B cell (primary cell): ENCODE results near the gene YWHAG. TPM values are rescaled to one million over a fixed set of nuclear protein-coding genes. Genes with fewer than 3 reads are reported as not detected.

Experiments used
- ATAC-seq: fragments of 200-7000 bp; cut with Tn5 transposase; one replicate; pipeline ENCODE4 v1.10.0; 2021; ENCODE audit warnings: low read depth, mild to moderate bottlenecking, moderate number of reproducible peaks, moderate library complexity
- CTCF ChIA-PET: fragments of 350-600 bp; sonication (Branson Sonifier 250); formaldehyde crosslinking; loops from one replicate; lab custom pipeline; 2021; ENCODE audit warnings: antibody characterized with exemption, inconsistent platforms; lab: Charles Lee
- POLR2A ChIA-PET: fragments of 350-600 bp; sonication (Branson Sonifier 250); formaldehyde crosslinking; loops from one replicate; lab custom pipeline; 2021; ENCODE audit warnings: antibody characterized with exemption; lab: Charles Lee
- DNase-seq: peaks from one replicate; pipeline ENCODE4 v3.0.0; 2013
- H2AFZ ChIP-seq: 2 replicates; pipeline ENCODE4 v1.6.1; 2012; ENCODE audit warnings: mild to moderate bottlenecking, low read depth, low read length; ENCODE audit not compliant: insufficient read depth, poor library complexity, severe bottlenecking
- H3K27ac ChIP-seq, 2 donors: 1 replicate in 1 of 2; 2 replicates in 1 of 2; pipeline ENCODE4 v1.5.1; 2012 to 2013; ENCODE audit warnings: low read length in 2 of 2, mild to moderate bottlenecking in 2 of 2, moderate library complexity in 1 of 2
- H3K27me3 ChIP-seq, 4 experiments: fragments of 200-600 bp in 1 of 4; sonication (generic) in 1 of 4; replicated peaks in 1 of 4; 1 replicate in 2 of 4; 2 replicates in 2 of 4; pipeline versions ENCODE4 v1.6.1 to v1.7.0; 2013 to 2016; ENCODE audit warnings: low read length in 3 of 4, mild to moderate bottlenecking in 2 of 4, mixed read lengths in 1 of 4, moderate library complexity in 1 of 4; ENCODE audit not compliant: insufficient read depth in 4 of 4, control insufficient read depth in 3 of 4; ENCODE audit errors: control extremely low read depth in 1 of 4
- H3K36me3 ChIP-seq, 2 experiments: replicated peaks in 1 of 2; 1 replicate in 1 of 2; 2 replicates in 1 of 2; pipeline versions ENCODE4 v1.6.1 to v1.7.1; 2013; ENCODE audit warnings: low read length in 1 of 2; ENCODE audit not compliant: insufficient read depth in 2 of 2, control insufficient read depth in 1 of 2; ENCODE audit errors: control extremely low read depth in 1 of 2, extremely low read depth in 1 of 2
- H3K4me1 ChIP-seq, 2 donors: fragments of 200-600 bp in 1 of 2; sonication (generic) in 1 of 2; 1 replicate in 1 of 2; 2 replicates in 1 of 2; pipeline versions ENCODE4 v1.5.1 to v1.6.1; 2013 to 2017; ENCODE audit warnings: low read length in 2 of 2; ENCODE audit not compliant: control insufficient read depth in 2 of 2, insufficient read depth in 2 of 2
- H3K4me2 ChIP-seq: replicated peaks from 2 replicates; pipeline ENCODE3; 2012; ENCODE audit warnings: mild to moderate bottlenecking, low read depth, low read length; ENCODE audit not compliant: poor library complexity, severe bottlenecking
- H3K4me3 ChIP-seq, 5 experiments: fragments of 200-600 bp in 1 of 5; sonication (generic) in 1 of 5; 1 replicate in 3 of 5; 2 replicates in 2 of 5; pipeline versions ENCODE4 v1.5.1 to v1.7.0; 2011 to 2016; ENCODE audit warnings: low read length in 4 of 5, mild to moderate bottlenecking in 4 of 5, low read depth in 2 of 5, control low read depth in 1 of 5, moderate library complexity in 1 of 5; ENCODE audit not compliant: insufficient read depth in 1 of 5; ENCODE audit errors: control extremely low read depth in 1 of 5, extremely low read depth in 1 of 5
- H3K79me2 ChIP-seq: fragments of 200-600 bp; sonication (generic); one replicate; pipeline ENCODE4 v1.6.0; 2016; ENCODE audit warnings: low read length; ENCODE audit not compliant: control insufficient read depth, insufficient read depth
- H3K9ac ChIP-seq: fragments of 200-600 bp; sonication (generic); 2 replicates; pipeline ENCODE4 v1.6.1; 2017; ENCODE audit warnings: mild to moderate bottlenecking, low read length, moderate library complexity
- H3K9me3 ChIP-seq, 3 donors: one replicate each; pipeline versions ENCODE4 v1.6.1 to v1.7.1; 2013; ENCODE audit warnings: low read length in 2 of 3; ENCODE audit not compliant: control insufficient read depth in 2 of 3, insufficient read depth in 1 of 3; ENCODE audit errors: control extremely low read depth in 1 of 3
- H4K20me1 ChIP-seq: 2 replicates; pipeline ENCODE4 v1.6.0; 2012; ENCODE audit warnings: mild to moderate bottlenecking, low read length; ENCODE audit not compliant: insufficient read depth, control insufficient read depth, poor library complexity, severe bottlenecking
- H3K27ac Mint-ChIP-seq: one replicate; pipeline ENCODE4 v1.8.0; 2021; ENCODE audit warnings: mixed read lengths
- H3K27me3 Mint-ChIP-seq: one replicate; pipeline ENCODE4 v1.8.0; 2021; ENCODE audit warnings: mixed read lengths
- H3K4me1 Mint-ChIP-seq: one replicate; pipeline ENCODE4 v1.8.0; 2021; ENCODE audit warnings: mixed read lengths
- H3K4me3 Mint-ChIP-seq: one replicate; pipeline ENCODE4 v1.8.0; 2021; ENCODE audit warnings: mixed read lengths
- H3K9me3 Mint-ChIP-seq: one replicate; pipeline ENCODE4 v1.8.0; 2022; ENCODE audit warnings: mixed read lengths; ENCODE audit not compliant: insufficient read depth
- CTCF ChIP-seq: fragments of 200-600 bp; IDR thresholded peaks from one replicate; pipeline ENCODE4 v1.8.0; 2022; ENCODE audit warnings: antibody characterized with exemption, mild to moderate bottlenecking
- EZH2 ChIP-seq: IDR thresholded peaks from 2 replicates; pipeline ENCODE4 v1.6.1; 2012; ENCODE audit warnings: borderline replicate concordance, low read depth, mild to moderate bottlenecking, moderate library complexity, low read length; ENCODE audit not compliant: insufficient read depth, poor library complexity, severe bottlenecking
- WGBS: methylation state at CpG from one replicate; pipeline ENCODE4 v1.1.5; 2013; ENCODE audit warnings: missing lambda C conversion rate; ENCODE audit not compliant: insufficient coverage; 5-methylcytosine and 5-hydroxymethylcytosine counted together
- intact Hi-C: fragments of 100-400 bp; cut with micrococcal nuclease; formaldehyde crosslinking; loops from one replicate; pipeline ENCODE4 v1.10.0; 2022
- polyA minus RNA-seq: library from RNA; depleted of rRNA, polyadenylated mRNA; stranded (reverse); fragments of >200 nt; gene quantifications from 2 replicates; pipeline ENCODE4 v1.2.3, GENCODE V29; 2012
- polyA plus RNA-seq: library from polyadenylated mRNA; depleted of rRNA; stranded (reverse); fragments of >200 nt; gene quantifications from 2 replicates; pipeline ENCODE4 v1.2.3, GENCODE V29; 2012
- total RNA-seq, 2 donors: library from RNA; stranded (reverse); fragments of 120-200 nt in 1 of 2; gene quantifications; 1 replicate in 1 of 2; 2 replicates in 1 of 2; pipeline versions ENCODE4 v1.2.3 to v1.2.4, GENCODE V29; 2013 to 2022

The YWHAG gene
- total RNA-seq (51.6 and 51.9 TPM in 2 replicates), polyA plus RNA-seq (6.6 and 12.6 TPM in 2 replicates), polyA minus RNA-seq (14.2 and 17.8 TPM in 2 replicates)
- 12.9 TPM for total RNA-seq (2013)

DNA sequence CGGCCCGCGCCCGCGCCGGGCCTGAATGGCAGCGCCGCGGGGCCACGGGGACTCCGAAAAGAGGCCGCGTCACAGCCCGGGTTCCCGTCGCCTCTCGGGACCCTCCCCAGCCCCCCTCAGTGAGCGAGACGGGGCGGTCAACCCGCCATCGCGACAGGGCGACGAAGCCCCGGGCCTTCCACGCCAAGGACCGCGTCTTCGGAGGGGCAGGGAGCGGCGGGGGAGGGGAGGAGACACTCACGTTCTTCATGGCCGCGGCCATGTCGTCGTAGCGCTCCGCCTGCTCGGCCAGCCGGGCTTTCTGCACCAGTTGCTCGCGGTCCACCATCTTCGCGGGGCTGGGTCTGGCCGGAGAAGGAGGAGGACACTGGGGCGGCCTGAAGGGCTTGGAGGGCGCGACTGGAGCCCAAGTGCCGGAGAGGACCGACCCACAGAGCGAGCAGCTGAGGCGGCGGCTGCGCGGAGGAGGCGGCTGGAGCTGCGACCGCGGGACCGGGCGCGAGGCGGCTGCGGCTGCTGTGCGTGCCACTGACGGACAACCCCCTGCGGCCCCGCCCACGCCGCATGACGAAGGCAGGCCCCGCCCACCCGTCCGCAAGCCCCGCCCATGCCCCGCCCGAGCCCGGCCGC, at the start of gene YWHAG:
Gene YWHAG, minus strand, starts transcription at position 511 of the 630 bp plus-strand sequence. Its CDS starts 183 bp downstream, at position 328.
- DNase-seq (peak; percentile 95), ATAC-seq (peak; percentile 76)
- peak within 1 kb of the TSS; percentile 87 for H2AFZ ChIP-seq
- peak within 1 kb of the TSS; percentile 97 for H3K9ac ChIP-seq
- Mint-ChIP-seq H3K27me3 (no peaks in the 10 kb centered on the region), H3K9me3 (no peaks in the 10 kb centered on the region), H3K27ac (peak within 1 kb of the TSS; percentile 99), H3K4me3 (peak within 1 kb of the TSS; percentile 93), H3K4me1 (peaks cover 35% of the 10 kb centered on the region)
- peaks cover 50% of the 10 kb centered on the region for H3K79me2 ChIP-seq
- WGBS, result under 1% methylated on average over 77 of the region's 80 CpGs
- H4K20me1 ChIP-seq, result peaks cover 50% of the 10 kb centered on the region
- intact Hi-C loops, result loop anchor here (1.0 to 5.0 kb wide), 9 partner anchors 35 to 764 kb away; partner anchors contain the start of genes CCDC146, HSPB1, MDH2 and STYXL1
- peak within 1 kb of the TSS; percentile 89 to 99 (median 95) for H3K4me3 ChIP-seq
- peaks cover 17 to 19% of the 10 kb centered on the region in 2 donors for H3K4me1 ChIP-seq
- H3K36me3 ChIP-seq, result peaks cover 4 to 10% of the 10 kb centered on the region in 2 experiments
- TF ChIP-seq CTCF, result no peak
- ChIA-PET POLR2A (interaction anchor here (0.6 to 2.5 kb wide), 4 partner anchors 34 to 192 kb away, joined by 3 to 13 read pairs (median 6); no protein-coding TSS in a partner anchor), CTCF (interaction anchor here (0.8 to 4.8 kb wide), 5 partner anchors 27 to 181 kb away, joined by 3 to 25 read pairs (median 12); no protein-coding TSS in a partner anchor)
- no peaks in the 10 kb centered on the region for H3K27me3 ChIP-seq
- H3K4me2 ChIP-seq, result peak within 1 kb of the TSS; percentile 98
- H3K27ac ChIP-seq, result peak within 1 kb of the TSS; percentile 90 to 94
- no peaks in the 10 kb centered on the region for H3K9me3 ChIP-seq

DNA sequence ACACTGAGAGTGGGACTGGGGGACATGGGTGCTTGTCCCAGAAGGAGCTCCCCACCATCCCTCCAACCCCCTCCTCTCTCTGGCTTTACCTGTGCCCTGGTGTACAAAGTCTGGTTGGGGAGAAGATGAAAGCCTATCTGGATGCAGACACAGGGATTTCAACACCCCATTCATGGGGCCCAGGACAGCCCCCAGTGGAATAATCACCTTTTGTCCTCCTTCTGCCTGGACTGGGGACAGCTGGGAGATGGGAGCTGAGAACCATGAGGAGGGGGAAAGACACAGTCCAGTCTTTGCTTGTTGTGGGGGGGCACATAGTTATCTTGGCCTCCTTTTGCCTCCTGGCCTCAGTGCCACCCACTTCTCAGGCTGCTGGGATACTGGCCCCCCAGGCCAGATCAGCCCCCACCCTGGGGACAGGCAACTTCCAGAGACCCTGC, 49.4 kb upstream of the YWHAG start:
- H3K4me3 Mint-ChIP-seq, result no peak overlapping the region
- Histone ChIP-seq H3K4me1 (peaks cover 6 to 7% of the 10 kb centered on the region in 2 donors), H4K20me1 (no peaks in the 10 kb centered on the region), H2AFZ (no peak overlapping the region), H3K9ac (no peak overlapping the region), H3K79me2 (no peaks in the 10 kb centered on the region), H3K36me3 (no peaks in the 10 kb centered on the region), H3K9me3 (no peaks in the 10 kb centered on the region), H3K4me3 (no peak overlapping the region), H3K27me3 (no peaks in the 10 kb centered on the region), H3K27ac (no peak overlapping the region), H3K4me2 (no peak overlapping the region)
- POLR2A ChIA-PET, result no interaction called here
- TF ChIP-seq CTCF (no peak), EZH2 (no peak)
- ATAC-seq, result no peak
- H3K27ac Mint-ChIP-seq, result no peak overlapping the region
- peaks cover 6% of the 10 kb centered on the region for H3K27me3 Mint-ChIP-seq
- DNase-seq, result no peak
- CTCF ChIA-PET, result no interaction called here
- peaks cover 7% of the 10 kb centered on the region for H3K4me1 Mint-ChIP-seq
- intact Hi-C loops, result no loop called here
- no peaks in the 10 kb centered on the region for H3K9me3 Mint-ChIP-seq
